Vagina (tissue), 2 donors: ENCODE data around the gene ADGRA3. TPM values are rescaled to one million over a fixed set of nuclear protein-coding genes. Genes with fewer than 3 reads are reported as not detected.
"Not testable (repeated sequence)": the region's sequence is repeated elsewhere in the genome, so short reads cannot be mapped to it uniquely, and the experiment has no call there.

Experiments
- DNase-seq, 2 donors: peaks; one replicate each; pipeline ENCODE4 v3.0.0-alpha.2; 2017; ENCODE audit errors: extremely low spot score in 2 of 2
- H3K27ac ChIP-seq: fragments of 200-600 bp; sonication (generic); one replicate; pipeline ENCODE4 v1.5.1; 2019
- H3K27me3 ChIP-seq: fragments of 200-600 bp; sonication (generic); one replicate; pipeline ENCODE4 v1.5.1; 2019
- H3K36me3 ChIP-seq, 2 donors: fragments of 200-600 bp; sonication (generic); one replicate each; pipeline ENCODE4 v1.5.1; 2017 to 2019
- H3K4me1 ChIP-seq: fragments of 200-600 bp; sonication (generic); one replicate; pipeline ENCODE4 v1.5.1; 2019
- H3K4me3 ChIP-seq, 2 donors: fragments of 200-600 bp; sonication (generic); 1 replicate in 1 of 2; 2 replicates in 1 of 2; pipeline ENCODE4 v1.5.1; 2016 to 2019
- H3K9me3 ChIP-seq: fragments of 200-600 bp; sonication (generic); one replicate; pipeline ENCODE4 v1.5.1; 2019
- POLR2A ChIP-seq, 2 donors: fragments of 450-650 bp; IDR thresholded peaks; one replicate each; pipeline ENCODE4 v1.6.1; 2017; ENCODE audit warnings: antibody characterized with exemption in 2 of 2, mild to moderate bottlenecking in 2 of 2, moderate library complexity in 2 of 2
- POLR2AphosphoS5 ChIP-seq, 2 donors: sonication (generic); formaldehyde crosslinking; IDR thresholded peaks; one replicate each; pipeline ENCODE4 v1.9.0; 2017; ENCODE audit warnings: antibody characterized with exemption in 2 of 2, mild to moderate bottlenecking in 2 of 2, low read depth in 1 of 2; ENCODE audit not compliant: insufficient read depth in 1 of 2
- intact Hi-C: fragments of 100-400 bp; cut with DNase I; formaldehyde crosslinking; loops from one replicate; pipeline ENCODE4 v1.15.1; 2023
- total RNA-seq: library from RNA; depleted of rRNA; stranded (reverse); fragments of >200 nt; gene quantifications from one replicate; pipeline ENCODE4 v1.2.3, GENCODE V29; 2016
- TF ChIP-seq, protein P1 (sequence below), 3 experiments: fragments of 450-650 bp in 2 of 3; fragments of 200-600 bp in 1 of 3; sonication (generic) in 1 of 3; IDR thresholded peaks; one replicate each; pipeline ENCODE4 v1.5.1; 2017 to 2019; ENCODE audit warnings: antibody characterized with exemption in 3 of 3, mild to moderate bottlenecking in 2 of 3, moderate library complexity in 2 of 3

ADGRA3 gene
- total RNA-seq, 1 donor from 2014 or later: 23.3 TPM

DNA sequence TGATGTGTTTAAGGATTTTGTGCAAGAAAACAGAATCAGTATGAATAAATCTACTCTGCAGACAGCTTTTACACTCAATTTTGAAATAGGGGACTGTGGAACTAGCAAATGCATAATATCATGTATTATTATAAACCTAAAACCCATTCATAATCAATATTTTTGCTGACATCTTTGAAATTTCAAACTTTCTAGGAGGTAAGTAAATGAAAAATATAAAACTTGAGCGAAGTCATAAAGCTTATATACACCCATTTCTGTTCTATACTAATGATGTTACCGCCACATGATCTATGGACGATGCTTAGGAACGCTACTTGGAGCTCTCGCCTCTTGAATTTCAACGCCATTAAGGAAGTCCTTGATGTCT, 38.1 kb downstream of the ADGRA3 start:
- Histone ChIP-seq H3K27ac (no peak overlapping the region), H3K27me3 (no peaks in the 10 kb centered on the region), H3K4me1 (no peaks in the 10 kb centered on the region), H3K36me3 (no peaks in the 10 kb centered on the region), H3K9me3 (no peaks in the 10 kb centered on the region), H3K4me3 (no peak overlapping the region)
- intact Hi-C loops: no loop called here
- no peak for DNase-seq
- no peak for TF ChIP-seq POLR2A (IDR thresholded peaks at IDR 0.05)
- TF ChIP-seq POLR2AphosphoS5 (IDR thresholded peaks at IDR 0.05; ENCODE audit: insufficient read depth in 1 of 2, low read depth in 1 of 2): no peak
- TF ChIP-seq, protein P1, sequence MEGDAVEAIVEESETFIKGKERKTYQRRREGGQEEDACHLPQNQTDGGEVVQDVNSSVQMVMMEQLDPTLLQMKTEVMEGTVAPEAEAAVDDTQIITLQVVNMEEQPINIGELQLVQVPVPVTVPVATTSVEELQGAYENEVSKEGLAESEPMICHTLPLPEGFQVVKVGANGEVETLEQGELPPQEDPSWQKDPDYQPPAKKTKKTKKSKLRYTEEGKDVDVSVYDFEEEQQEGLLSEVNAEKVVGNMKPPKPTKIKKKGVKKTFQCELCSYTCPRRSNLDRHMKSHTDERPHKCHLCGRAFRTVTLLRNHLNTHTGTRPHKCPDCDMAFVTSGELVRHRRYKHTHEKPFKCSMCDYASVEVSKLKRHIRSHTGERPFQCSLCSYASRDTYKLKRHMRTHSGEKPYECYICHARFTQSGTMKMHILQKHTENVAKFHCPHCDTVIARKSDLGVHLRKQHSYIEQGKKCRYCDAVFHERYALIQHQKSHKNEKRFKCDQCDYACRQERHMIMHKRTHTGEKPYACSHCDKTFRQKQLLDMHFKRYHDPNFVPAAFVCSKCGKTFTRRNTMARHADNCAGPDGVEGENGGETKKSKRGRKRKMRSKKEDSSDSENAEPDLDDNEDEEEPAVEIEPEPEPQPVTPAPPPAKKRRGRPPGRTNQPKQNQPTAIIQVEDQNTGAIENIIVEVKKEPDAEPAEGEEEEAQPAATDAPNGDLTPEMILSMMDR (IDR thresholded peaks at IDR 0.05): no peak

DNA sequence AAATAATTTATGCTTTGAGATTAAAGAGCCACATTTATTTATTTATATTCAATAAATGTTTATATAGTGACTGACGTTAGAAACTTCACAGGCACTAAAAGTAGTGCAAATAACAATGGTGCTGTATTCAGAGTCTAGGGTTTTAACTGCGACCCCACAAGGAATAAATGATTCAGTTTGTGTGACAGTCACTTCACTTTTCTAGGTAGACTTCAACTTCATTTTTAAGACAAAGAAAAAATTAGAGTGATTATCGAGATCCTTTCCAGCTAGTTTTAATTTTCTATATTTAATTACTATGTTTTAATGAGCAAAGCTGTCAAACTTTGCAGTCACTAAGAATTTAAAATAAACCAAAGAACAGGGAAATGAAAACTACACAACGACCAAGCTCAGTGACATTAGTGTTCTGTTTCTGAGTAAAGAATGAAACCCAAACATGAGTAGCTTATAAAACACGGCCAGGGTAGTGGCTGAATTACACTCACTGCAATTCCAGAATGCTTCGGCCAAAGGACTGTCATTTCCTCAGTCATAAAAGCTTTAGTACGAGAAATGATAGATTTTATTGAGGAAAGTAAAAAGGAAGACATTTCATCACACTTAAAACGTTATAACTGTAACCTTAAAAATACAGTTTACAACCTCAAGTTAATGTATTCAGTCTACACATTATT, 38.6 kb downstream of the ADGRA3 start:
- no peaks in the 10 kb centered on the region for H3K4me1 ChIP-seq
- intact Hi-C loops: no loop called here

DNA sequence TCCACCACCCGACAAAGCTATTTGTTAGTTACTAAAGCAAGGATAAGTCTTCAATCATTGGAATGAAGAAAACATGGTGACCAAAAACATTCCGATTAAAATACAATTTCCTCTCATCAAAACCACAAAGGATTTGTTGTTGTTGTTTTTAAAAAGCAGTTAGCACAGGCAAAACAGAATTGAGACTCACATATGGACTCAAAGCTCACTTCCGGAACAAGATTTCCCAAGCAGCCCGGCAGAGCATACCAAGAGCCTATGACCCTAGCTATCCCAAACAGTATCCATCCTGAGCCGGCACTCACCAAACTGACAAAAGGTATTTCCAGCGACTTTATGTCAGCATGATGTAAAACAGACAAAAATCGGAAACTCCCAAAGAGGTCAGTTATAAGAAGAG, 39.9 kb downstream of the ADGRA3 start:
- no peaks in the 10 kb centered on the region for H3K36me3 ChIP-seq
- intact Hi-C loops: no loop called here
- H3K27me3 ChIP-seq: no peaks in the 10 kb centered on the region
- no peak overlapping the region for H3K4me3 ChIP-seq
- TF ChIP-seq, protein P1 (IDR thresholded peaks at IDR 0.05): no peak
- H3K4me1 ChIP-seq: no peaks in the 10 kb centered on the region
- H3K27ac ChIP-seq: no peak overlapping the region
- no peaks in the 10 kb centered on the region for H3K9me3 ChIP-seq
- DNase-seq: no peak

More for the DNA sequence above, 38.6 kb downstream of the ADGRA3 start:
- TF ChIP-seq POLR2AphosphoS5 (IDR thresholded peaks at IDR 0.05; ENCODE audit: insufficient read depth in 1 of 2, low read depth in 1 of 2): no peak
- no peak for TF ChIP-seq POLR2A (IDR thresholded peaks at IDR 0.05)
- TF ChIP-seq, protein P1 (IDR thresholded peaks at IDR 0.05): no peak
- no peak for DNase-seq
- H3K4me3 ChIP-seq: no peak overlapping the region
- H3K27ac ChIP-seq: no peak overlapping the region
- no peaks in the 10 kb centered on the region for H3K27me3 ChIP-seq
- no peaks in the 10 kb centered on the region for H3K36me3 ChIP-seq
- no peaks in the 10 kb centered on the region for H3K9me3 ChIP-seq

DNA sequence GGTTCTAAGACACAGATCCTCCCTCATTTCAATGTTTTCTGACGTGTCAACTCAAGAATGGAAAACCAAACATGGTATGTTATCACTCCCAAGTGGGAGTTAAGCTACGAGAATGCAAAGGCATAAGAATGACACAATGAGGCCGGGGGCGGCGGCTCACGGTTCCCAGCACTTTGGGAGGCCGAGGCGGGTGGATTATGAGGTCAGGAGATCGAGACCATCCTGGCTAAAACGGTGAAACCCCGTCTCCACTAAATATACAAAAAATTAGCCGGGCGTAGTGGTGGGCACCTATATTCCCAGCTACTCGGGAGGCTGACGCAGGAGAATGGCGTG, 40.6 kb downstream of the ADGRA3 start:
- H3K4me3 ChIP-seq, H3K9me3 ChIP-seq, DNase-seq, intact Hi-C loops, H3K27me3 ChIP-seq, H3K27ac ChIP-seq, H3K4me1 ChIP-seq, H3K36me3 ChIP-seq: not testable (repeated sequence)

DNA sequence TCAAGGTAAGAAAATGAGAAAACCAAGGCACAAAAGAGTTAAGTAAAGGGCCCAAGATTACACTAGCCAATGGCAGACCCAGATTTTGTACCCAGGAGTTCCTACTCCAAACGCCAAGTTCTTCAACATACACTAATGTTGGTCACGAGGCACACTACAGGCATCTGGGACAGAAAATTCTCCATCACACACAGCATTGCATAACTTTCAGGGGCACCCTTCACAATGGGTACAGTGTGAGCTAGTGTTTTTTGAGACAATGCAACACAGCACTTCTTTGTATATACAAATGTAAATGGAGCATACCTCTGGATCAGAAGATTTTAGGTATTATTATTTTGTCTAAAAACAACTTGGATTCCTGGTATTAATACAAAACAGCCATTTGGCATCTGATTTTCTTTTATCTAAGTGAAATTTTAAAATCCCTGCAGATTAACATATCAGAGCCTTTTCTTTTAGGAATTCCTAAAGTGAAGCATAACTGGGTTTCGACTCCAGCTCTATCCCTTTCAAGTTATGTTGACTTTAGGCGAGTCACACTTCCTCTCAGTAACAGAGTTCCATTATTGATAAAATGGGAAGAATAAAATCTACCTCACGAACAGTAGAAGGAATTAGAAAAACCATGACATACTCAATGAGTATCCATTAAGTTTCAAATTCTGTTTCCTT, 41.1 kb downstream of the ADGRA3 start:
- DNase-seq: no peak
- no peak overlapping the region for H3K4me3 ChIP-seq
- H3K9me3 ChIP-seq: no peaks in the 10 kb centered on the region
- no peaks in the 10 kb centered on the region for H3K4me1 ChIP-seq
- H3K27ac ChIP-seq: no peak overlapping the region
- TF ChIP-seq, protein P1 (IDR thresholded peaks at IDR 0.05): no peak
- TF ChIP-seq POLR2A (IDR thresholded peaks at IDR 0.05): no peak
- TF ChIP-seq POLR2AphosphoS5 (IDR thresholded peaks at IDR 0.05; ENCODE audit: insufficient read depth in 1 of 2, low read depth in 1 of 2): no peak
- no peaks in the 10 kb centered on the region for H3K27me3 ChIP-seq
- intact Hi-C loops: no loop called here
- no peaks in the 10 kb centered on the region for H3K36me3 ChIP-seq
